HG02798 (cell line): ENCODE results near the gene PTGER1.

Experiments
- ATAC-seq: cut with Tn5 transposase; IDR thresholded peaks from one replicate; pipeline ENCODE4 v1.9.1; 2021; ENCODE audit warnings: mild to moderate bottlenecking; ENCODE audit not compliant: unreplicated experiment, poor library complexity

The PTGER1 gene

GRCh38 chr19:14503285-14503684 lies 28.1 kb upstream of the PTGER1 start:
- no peak for ATAC-seq

DNA sequence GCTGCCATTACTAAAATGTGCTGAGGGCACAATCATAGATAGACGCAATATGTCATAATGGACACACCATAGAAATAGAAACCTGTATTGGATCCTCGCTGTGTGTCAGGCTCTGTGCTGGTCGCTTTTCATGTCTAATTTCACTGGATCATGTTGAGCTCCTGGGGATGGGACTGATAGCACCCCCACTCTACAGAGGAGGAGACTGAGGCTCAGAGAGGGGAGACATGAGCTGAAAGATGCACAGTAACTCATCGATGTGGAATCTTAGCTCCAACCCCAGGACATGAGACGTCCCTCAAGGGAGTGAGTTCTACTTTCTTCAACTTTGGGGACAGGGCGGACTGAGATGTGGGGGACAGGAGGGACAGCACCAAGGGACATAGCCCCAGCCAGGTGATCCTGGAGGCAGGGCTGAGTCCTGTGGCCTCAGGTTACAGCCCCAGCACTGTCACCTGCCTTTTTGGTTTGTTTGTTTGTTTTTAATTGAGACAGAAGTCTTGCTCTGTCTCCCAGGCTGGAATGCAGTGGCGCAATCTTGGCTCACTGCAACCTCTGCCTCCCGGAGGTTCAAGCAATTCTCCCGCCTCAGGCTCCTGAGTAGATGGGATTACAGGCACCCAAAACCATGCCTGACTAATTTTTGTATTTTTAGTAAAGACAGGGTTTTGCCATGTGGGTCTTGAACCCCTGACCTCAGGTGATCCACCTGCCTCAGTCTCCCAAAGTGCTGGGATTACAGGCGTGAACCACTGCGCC lies 27.4 kb upstream of the PTGER1 start:
- ATAC-seq: no peak

- ATAC-seq: no peak
These were observed 22.2 kb upstream of the PTGER1 start for GRCh38 chr19:14497228-14497921.

- ATAC-seq: no peak
These were observed 21.7 kb upstream of the PTGER1 start for GRCh38 chr19:14496834-14497227.

DNA sequence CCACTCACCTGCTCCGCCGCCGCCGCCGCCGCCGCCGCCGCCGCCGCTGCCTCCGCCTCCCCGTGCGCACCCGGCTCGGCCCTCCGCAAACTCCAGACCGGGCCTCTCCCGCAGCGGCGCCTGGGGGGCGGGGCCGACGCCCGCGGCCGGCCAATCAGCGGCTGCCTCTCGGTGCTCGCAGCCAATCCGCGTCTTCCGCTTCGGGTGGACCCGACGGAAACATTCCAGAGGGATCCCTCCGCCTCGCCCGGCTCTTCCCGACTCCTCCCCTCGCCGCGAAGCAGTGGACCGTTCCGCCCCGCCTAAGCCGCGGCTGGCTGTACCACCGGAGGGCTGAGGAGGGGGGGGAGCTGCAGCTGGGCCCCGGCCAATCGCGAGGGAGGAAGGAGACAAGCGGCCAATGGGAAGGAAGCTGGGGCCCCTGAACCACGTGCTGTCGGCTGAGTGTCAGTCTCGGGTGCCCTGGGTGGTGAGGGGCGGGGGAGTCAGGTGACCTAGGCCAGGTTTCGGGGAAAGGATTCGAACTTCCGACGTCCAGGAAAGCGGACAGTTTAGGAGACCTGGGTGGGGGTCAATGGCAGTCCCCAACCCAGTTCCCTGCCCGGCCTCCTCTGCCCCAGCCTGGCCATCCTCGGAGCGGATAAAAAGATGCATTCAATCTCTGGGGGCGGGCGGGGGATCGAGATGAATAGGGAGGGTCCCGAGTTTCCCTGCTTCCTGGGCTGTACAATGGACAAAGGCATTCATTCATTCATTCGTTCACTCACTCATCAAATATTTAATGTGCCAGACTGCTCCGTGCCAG lies 21.1 kb upstream of the PTGER1 start, which contains the start of gene GIPC1:
GIPC1 (minus strand) TSS at position 99 of the 805 bp plus-strand sequence. CDS start 13,151 bp downstream, outside the sequence.
- ATAC-seq: peak; percentile 89

DNA sequence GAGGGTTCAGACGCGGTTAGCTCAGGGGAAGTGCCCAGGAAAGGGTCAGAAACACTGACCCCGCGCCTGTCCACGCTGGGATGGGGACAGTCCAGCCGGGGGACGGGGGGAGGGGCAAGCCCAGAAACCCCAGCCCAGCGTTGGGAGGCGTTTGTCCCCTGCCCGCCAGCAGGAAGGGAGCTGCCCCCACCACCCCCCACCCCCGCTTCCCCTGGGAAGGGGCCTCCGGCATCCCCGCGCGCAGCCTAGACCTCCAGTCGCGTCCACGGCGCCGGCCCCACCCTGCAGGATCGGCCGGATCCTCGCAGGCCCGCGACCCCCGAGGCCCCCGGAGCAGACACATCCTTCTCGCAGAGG lies 20.5 kb upstream of the PTGER1 start:
- ATAC-seq: no peak

DNA sequence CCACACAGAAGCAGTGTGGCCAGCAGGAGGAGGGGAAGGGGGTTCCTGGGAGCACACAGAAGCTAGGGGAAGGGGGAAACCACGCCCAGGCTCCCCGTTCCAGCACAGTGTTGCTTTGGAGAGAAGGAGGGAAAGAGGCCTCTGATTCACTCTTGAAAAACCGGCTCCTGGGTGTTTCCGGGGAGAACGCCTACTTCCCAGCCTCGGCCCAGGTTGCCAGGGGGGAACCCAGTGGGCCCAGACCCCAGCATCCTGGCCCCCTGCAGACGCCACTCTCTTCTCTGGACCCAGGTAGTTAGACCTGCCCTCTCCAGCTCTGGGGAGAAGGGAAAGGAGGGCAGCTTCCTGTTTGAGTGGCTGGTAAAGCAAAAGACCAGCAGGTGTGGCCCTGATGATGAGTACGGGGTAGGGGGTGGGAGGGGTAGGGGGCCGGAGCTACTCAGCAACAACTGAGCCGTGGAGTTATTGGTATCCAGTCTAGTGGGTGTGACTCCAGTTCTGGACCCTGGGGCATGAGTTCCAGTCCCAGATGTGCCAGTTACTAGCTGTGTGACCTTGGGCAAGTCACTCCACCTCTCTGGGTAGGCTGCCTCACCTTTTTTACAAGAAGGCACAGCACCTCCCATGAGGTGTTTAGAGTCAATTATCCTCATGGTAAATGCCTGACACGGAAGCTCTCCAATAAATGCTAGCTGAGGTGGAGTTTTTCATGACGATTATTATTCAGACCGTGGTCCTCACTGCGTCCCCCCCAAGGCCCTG lies 19.9 kb upstream of the PTGER1 start:
- no peak for ATAC-seq

- ATAC-seq: no peak
These were observed 19.3 kb upstream of the PTGER1 start for GRCh38 chr19:14494411-14494810.

GRCh38 chr19:14492756-14493337 lies 17.7 kb upstream of the PTGER1 start:
- ATAC-seq: no peak

DNA sequence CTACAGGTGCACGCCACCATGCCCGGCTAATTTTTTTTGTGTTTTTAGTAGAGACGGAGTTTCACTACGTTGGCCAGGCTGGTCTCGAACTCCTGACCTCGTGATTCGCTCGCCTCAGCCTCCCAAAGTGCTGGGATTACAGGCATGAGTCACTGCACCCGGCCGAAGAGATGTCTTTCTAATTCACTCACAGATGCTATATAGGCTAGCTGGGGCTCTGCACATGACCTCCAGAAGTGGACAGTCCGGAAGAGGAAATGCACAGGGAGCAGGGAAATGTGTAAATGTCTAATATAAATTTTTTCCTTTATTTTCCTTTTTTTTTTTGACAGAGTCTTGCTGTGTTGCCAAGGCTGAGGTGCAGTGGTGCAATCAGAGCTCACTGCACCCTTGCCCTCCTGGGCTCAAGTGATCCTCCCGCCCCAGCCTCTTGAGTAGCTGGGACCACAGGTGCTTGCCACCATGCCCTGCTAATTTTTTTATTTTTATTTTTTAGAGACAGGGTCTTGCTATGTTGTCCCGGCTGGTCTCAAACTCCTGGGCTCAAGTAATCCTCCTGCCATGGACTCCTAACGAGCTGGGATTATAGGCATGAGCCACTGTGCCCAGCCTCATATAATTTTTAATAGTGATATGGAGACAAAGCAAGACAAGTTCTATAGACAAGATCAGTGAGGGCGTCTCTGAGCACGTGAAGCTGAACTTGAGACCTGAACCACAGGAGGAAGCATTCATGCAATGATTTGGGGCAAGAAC lies 12.4 kb upstream of the PTGER1 start:
- no peak for ATAC-seq

DNA sequence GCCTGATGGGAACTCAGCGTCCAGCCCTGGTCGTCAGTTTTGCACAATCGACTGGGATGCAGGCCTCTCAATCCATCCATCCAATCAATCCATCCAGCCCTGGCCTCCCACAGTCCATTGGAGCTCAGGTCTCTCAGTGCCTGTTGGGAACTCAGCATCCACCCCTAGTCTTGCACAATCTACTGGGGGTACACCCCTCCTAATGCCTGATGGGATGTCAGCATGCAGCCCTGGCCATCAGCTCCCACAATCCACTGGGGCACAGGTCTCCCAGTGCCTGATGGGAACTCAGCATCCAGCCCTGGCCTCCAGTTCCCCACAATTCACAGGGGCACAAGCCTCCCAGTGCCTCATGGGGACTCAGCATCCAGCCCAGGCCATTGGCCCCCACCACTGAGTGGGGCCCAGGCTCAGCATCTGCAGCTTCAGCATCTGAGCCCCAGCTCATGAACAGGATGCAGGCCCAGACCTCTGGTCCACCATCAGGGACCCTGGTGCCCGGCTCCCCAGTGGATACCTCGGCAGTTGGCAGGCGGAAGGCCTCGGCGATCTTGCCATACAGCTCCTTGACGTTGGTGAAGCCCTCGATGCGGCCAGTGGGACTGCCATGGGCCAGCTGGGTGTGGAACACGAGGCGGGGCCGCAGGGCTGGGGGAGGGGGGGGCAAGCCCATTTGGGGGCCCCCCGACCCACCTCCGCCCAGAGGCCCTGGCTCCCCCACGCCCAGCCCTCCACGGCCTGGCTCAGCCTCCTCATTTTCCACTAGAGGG lies 7.2 kb upstream of the PTGER1 start:
- ATAC-seq: no peak

DNA sequence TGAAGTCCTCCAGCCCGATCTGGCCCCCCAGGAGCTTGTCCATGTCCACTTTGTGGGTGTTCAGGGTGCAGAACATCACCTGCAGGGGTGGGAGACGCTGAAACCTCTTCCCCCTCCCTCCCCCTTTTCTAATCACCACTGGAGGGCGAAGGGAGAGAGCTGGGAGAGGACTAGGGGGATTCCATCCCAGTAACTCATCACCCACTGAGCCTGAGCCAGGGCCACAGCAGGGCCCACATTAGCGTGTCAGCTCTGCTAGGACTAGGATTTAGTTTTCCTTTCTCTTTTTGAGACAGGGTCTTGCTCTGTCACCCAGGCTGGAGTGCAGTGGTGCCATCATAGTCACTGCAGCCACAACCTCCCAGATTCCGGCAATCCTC lies 5.5 kb upstream of the PTGER1 start:
- ATAC-seq: no peak

- ATAC-seq: no peak
These were observed 5.0 kb upstream of the PTGER1 start for GRCh38 chr19:14479975-14480699.

DNA sequence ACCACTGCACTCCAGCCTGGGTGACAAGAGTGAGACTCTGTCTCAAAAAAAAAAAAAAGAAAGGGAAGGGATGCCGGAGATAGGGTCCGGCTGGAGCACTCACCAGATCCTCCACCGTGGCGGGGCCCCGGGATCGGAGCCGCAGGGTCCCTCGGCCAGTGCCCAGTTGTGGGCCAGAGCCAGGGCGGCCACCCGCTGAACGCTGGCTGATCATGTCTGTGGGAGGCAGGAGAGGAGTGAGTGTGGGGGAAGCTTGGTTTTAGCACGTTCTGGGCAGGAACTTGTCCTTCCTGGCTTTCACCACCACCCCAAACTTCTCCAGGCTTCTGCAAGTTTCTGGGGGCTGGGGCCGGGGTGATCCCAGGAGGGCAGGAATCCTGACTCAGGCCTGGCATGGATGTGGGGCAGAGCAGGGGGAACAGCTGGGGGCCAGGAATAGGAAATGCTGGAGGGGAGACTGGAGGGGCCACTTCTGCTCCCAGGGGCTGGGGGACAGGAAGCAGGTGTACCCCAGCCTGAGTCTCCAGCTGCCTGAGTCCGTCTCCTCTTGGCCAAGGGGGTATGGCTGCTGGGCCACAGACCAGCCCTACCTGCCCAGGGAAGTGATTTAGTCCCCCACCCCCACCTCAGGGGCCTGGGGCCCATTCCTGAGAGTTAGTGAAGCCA lies 4.3 kb upstream of the PTGER1 start:
- no peak for ATAC-seq

DNA sequence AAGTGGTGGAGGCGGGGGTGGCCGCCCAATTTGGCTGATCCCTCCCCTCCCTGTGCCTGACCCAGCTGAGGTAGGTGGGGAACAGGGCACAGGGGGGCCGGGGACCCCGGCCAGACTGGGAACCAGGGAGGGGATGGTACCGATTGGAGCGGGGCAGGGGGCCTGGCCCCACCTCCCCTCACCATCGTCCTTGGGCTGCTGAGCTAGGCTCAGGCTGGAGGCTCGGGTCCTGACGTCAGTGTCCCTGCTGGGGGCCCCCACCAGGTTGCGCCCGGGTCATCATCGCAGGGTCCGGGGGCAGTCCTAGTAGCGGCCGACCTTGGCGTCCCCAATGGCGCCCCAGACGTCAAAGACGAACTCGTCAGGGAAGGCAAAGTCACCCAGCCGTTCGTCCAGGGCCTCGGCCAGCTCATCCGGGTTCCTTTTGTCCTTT lies 3.0 kb upstream of the PTGER1 start:
- no peak for ATAC-seq

DNA sequence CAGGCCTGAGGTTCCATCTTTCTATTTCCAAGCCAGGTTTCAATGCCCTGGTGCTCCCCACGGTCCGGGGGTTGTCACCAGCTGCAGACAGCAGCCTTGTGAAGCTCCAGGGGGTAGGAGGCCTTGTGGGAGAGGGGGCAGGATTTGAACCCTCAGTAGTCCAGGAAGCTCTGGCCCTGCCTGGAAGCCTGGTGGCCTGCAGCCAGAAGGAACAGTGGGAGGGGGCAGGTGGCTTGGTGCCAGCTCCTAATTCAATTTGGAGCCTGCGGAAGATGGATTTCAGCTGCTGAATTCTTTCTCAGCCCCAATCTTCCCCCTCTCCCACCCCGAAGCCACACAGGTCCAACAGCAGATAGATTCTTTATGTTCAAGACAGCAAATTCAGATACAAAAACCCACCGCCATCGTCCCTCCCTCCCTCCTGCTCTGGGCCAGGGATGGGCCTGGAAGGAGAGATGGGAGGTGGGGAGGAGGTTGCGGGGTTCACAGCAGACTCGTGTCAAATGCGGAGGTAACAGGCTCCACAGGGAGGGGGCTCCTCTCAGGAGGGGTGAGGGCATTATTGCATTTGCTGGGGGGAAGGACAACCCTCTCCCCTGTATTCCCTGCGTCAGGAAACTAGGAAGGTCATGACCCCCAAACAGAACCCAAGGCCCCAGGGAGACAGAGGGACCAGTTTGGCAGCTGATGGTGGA lies 2.4 kb upstream of the PTGER1 start:
- no peak for ATAC-seq
